HepG2 (cell line): ENCODE data around the gene PDE3A. TPM values are rescaled to one million over a fixed set of nuclear protein-coding genes. Genes with fewer than 3 reads are reported as not detected.

Source experiments
- ATAC-seq: fragments of 200-7000 bp; cut with Tn5 transposase; 3 replicates; pipeline ENCODE4 v1.9.1; 2020; ENCODE audit warnings: mild to moderate bottlenecking, moderate library complexity
- BruUV-seq: library from RNA; stranded (reverse); fragments of 400-500 nt; replicated peaks from 2 replicates; lab custom pipeline; 2021; lab: Mats Ljungman, UMichigan
- CTCF ChIA-PET: fragments of 300-600 bp; formaldehyde crosslinking; extraction: SDS; loops from one replicate; lab custom pipeline; 2021; ENCODE audit warnings: low total read pairs, inconsistent platforms, low intra/inter-chr PET ratio; lab: Yijun Ruan, JAX
- POLR2A ChIA-PET: fragments of 350-600 bp; sonication (Branson Sonifier 250); formaldehyde crosslinking; loops from one replicate; lab custom pipeline; 2020; ENCODE audit warnings: antibody characterized with exemption, inconsistent platforms; lab: Yijun Ruan, JAX
- DNase-seq: peaks from one replicate; pipeline ENCODE4 v3.0.0-alpha.2; 2015; ENCODE audit warnings: low spot score
- FAIRE-seq: peaks from 3 replicates; lab custom pipeline; 2011; peaks lifted over from hg19 to GRCh38; lab: Jason Lieb, UNC
- H2AFZ ChIP-seq: one replicate; pipeline ENCODE4 v1.6.1; 2011; ENCODE audit warnings: low read length, inconsistent platforms
- H3K27ac ChIP-seq: fragments of 300-600 bp; 3 replicates; pipeline ENCODE4 v1.8.0; 2011; ENCODE audit warnings: mixed run types, mild to moderate bottlenecking, mixed read lengths, low read length, inconsistent platforms; ENCODE audit not compliant: insufficient read depth; ENCODE audit errors: extremely low read length
- H3K27me3 ChIP-seq, 2 experiments: fragments of 200-600 bp in 1 of 2; 2 replicates in 1 of 2; 3 replicates in 1 of 2; pipeline versions ENCODE4 v1.6.0 to v1.8.0; 2011; ENCODE audit warnings: low read length in 2 of 2, mild to moderate bottlenecking in 2 of 2, moderate library complexity in 2 of 2, inconsistent platforms in 1 of 2; ENCODE audit not compliant: insufficient read depth in 2 of 2, control insufficient read depth in 1 of 2
- H3K36me3 ChIP-seq, 2 experiments: fragments of 200-600 bp in 1 of 2; replicated peaks in 1 of 2; 2 replicates in 1 of 2; 3 replicates in 1 of 2; pipeline versions ENCODE4 v1.5.1 to v1.8.0; 2011; ENCODE audit warnings: low read length in 2 of 2, inconsistent platforms in 1 of 2; ENCODE audit not compliant: insufficient read depth in 2 of 2, control insufficient read depth in 1 of 2
- H3K4me1 ChIP-seq: 2 replicates; pipeline ENCODE4 v1.5.1; 2012; ENCODE audit warnings: low read length, inconsistent platforms; ENCODE audit not compliant: insufficient read depth
- H3K4me2 ChIP-seq: 2 replicates; pipeline ENCODE4 v1.6.0; 2011; ENCODE audit warnings: low read depth, low read length, inconsistent platforms
- H3K4me3 ChIP-seq, 3 experiments: fragments of 200-600 bp in 1 of 3; sonication (generic), shearing (Covaris generic) in 1 of 3; replicated peaks in 1 of 3; 2 replicates each; pipeline ENCODE4 v1.5.1; 2011 to 2016; ENCODE audit warnings: low read length in 3 of 3, inconsistent platforms in 2 of 3, low read depth in 2 of 3, mild to moderate bottlenecking in 2 of 3, control low read depth in 1 of 3, mixed read lengths in 1 of 3; ENCODE audit not compliant: insufficient read depth in 1 of 3
- H3K79me2 ChIP-seq: one replicate; pipeline ENCODE4 v1.6.1; 2011; ENCODE audit warnings: low read length, inconsistent platforms; ENCODE audit not compliant: insufficient read depth
- H3K9ac ChIP-seq: 2 replicates; pipeline ENCODE4 v1.6.0; 2011; ENCODE audit warnings: mild to moderate bottlenecking, low read depth, low read length, inconsistent platforms; ENCODE audit not compliant: insufficient read depth
- H3K9me3 ChIP-seq: 2 replicates; pipeline ENCODE4 v1.5.1; 2012; ENCODE audit warnings: mild to moderate bottlenecking, low read length
- H4K20me1 ChIP-seq: 2 replicates; pipeline ENCODE4 v1.6.0; 2011; ENCODE audit warnings: inconsistent platforms, mild to moderate bottlenecking, low read length, moderate library complexity; ENCODE audit not compliant: insufficient read depth
- CTCF ChIP-seq: sonication (generic); formaldehyde crosslinking; IDR thresholded peaks from 2 replicates; pipeline ENCODE4 v1.5.0; 2020; ENCODE audit warnings: mild to moderate bottlenecking, missing genetic modification reagents, moderate library complexity
- HCFC1 ChIP-seq: fragments of 150-350 bp; IDR thresholded peaks from 2 replicates; pipeline ENCODE4 v1.6.1; 2014; ENCODE audit warnings: low read depth, low read length
- HIVEP1 ChIP-seq: sonication (generic); formaldehyde crosslinking; IDR thresholded peaks from 2 replicates; pipeline ENCODE4 v1.4.0; 2020; ENCODE audit warnings: mild to moderate bottlenecking, missing genetic modification reagents
- HNRNPLL ChIP-seq: fragments of 200-400 bp; formaldehyde crosslinking; IDR thresholded peaks from 2 replicates; pipeline ENCODE4 v1.6.1; 2017; ENCODE audit warnings: mild to moderate bottlenecking, low read depth, low read length; ENCODE audit not compliant: poor library complexity, severe bottlenecking
- HNRNPUL1 ChIP-seq: fragments of 200-400 bp; formaldehyde crosslinking; IDR thresholded peaks from 2 replicates; pipeline ENCODE4 v1.6.1; 2017; ENCODE audit warnings: low read depth, mild to moderate bottlenecking, low read length, moderate library complexity
- MATR3 ChIP-seq: sonication (generic); formaldehyde crosslinking; IDR thresholded peaks from 2 replicates; pipeline ENCODE4 v1.4.0; 2020; ENCODE audit warnings: missing genetic modification reagents
- MBNL3 ChIP-seq: fragments of 250-450 bp; sonication (Bioruptor Pico); conservative IDR thresholded peaks from 2 replicates; pipeline ENCODE4 v1.8.0; 2022; ENCODE audit warnings: mild to moderate bottlenecking, inconsistent platforms
- MTF2 ChIP-seq: sonication (generic); formaldehyde crosslinking; IDR thresholded peaks from 2 replicates; pipeline ENCODE4 v1.5.0; 2020; ENCODE audit warnings: missing genetic modification reagents, borderline replicate concordance
- NRL ChIP-seq: sonication (generic); formaldehyde crosslinking; IDR thresholded peaks from 2 replicates; pipeline ENCODE4 v1.5.0; 2020; ENCODE audit warnings: missing genetic modification reagents, mild to moderate bottlenecking, moderate library complexity, borderline replicate concordance
- REST ChIP-seq, 2 experiments: IDR thresholded peaks; 2 replicates each; pipeline ENCODE4 v1.6.1; 2011 to 2012; ENCODE audit warnings: low read length in 2 of 2, borderline replicate concordance in 1 of 2, low read depth in 1 of 2, mild to moderate bottlenecking in 1 of 2, moderate library complexity in 1 of 2
- SIN3A ChIP-seq: IDR thresholded peaks from 2 replicates; pipeline ENCODE4 v1.6.1; 2011; ENCODE audit warnings: low read depth, mild to moderate bottlenecking, control low read depth, low read length, borderline replicate concordance
- ZFAT ChIP-seq: sonication (generic); formaldehyde crosslinking; conservative IDR thresholded peaks from 2 replicates; pipeline ENCODE4 v1.8.1; 2023; ENCODE audit warnings: missing genetic modification reagents, inconsistent platforms
- ZNF383 ChIP-seq: sonication (generic); formaldehyde crosslinking; IDR thresholded peaks from 2 replicates; pipeline ENCODE4 v1.4.0; 2020; ENCODE audit warnings: missing genetic modification reagents, mild to moderate bottlenecking, borderline replicate concordance
- ZNF430 ChIP-seq: sonication (generic); formaldehyde crosslinking; IDR thresholded peaks from 2 replicates; pipeline ENCODE4 v1.9.0; 2021; ENCODE audit warnings: mild to moderate bottlenecking, missing genetic modification reagents
- ZNF577 ChIP-seq: sonication (generic); formaldehyde crosslinking; IDR thresholded peaks from 2 replicates; pipeline ENCODE4 v1.4.0; 2020; ENCODE audit warnings: mild to moderate bottlenecking, low read depth, missing genetic modification reagents, borderline replicate concordance
- ZNF883 ChIP-seq: sonication (generic); formaldehyde crosslinking; IDR thresholded peaks from 2 replicates; pipeline ENCODE4 v1.5.1; 2020; ENCODE audit warnings: mild to moderate bottlenecking, missing genetic modification reagents; ENCODE audit errors: not compliant biosample characterization
- WGBS: methylation state at CpG from one replicate; pipeline ENCODE4 v1.1.6; 2017; ENCODE audit warnings: low lambda C conversion rate; 5-methylcytosine and 5-hydroxymethylcytosine counted together
- in situ Hi-C: cut with HindIII; loops from 2 replicates; pipeline ENCODE4 v1.10.0; 2017; ENCODE audit warnings: low pct_unique_long_range_greater_than_20kb; ENCODE audit not compliant: extremely low pct_ligation_motif_present
- intact Hi-C: fragments of 100-400 bp; cut with micrococcal nuclease; formaldehyde crosslinking; loops from one replicate; pipeline ENCODE4 v1.10.0; 2022; ENCODE audit not compliant: unreplicated experiment
- polyA plus RNA-seq, 8 experiments: library from polyadenylated mRNA; depleted of rRNA in 3 of 8; stranded (reverse) in 7 of 8; unstranded in 1 of 8; fragments of >200 nt; fragmentation: Illumina TruSeq in 4 of 8; extraction: Trizol in 4 of 8; gene quantifications; 2 replicates each; pipeline versions ENCODE4 v1.2.1 to v1.2.3, GENCODE V29; 2011 to 2016; ENCODE audit warnings: low read depth in 4 of 8, missing spikeins in 1 of 8, mixed read lengths in 1 of 8; ENCODE audit not compliant: insufficient read depth in 1 of 8
- total RNA-seq, 5 experiments: library from RNA; depleted of rRNA; stranded (reverse); fragments of >200 nt; fragmentation: Illumina TruSeq; extraction: Trizol; gene quantifications; 2 replicates each; pipeline ENCODE4 v1.2.3, GENCODE V29; 2016; ENCODE audit warnings: low read depth in 1 of 5
- TF ChIP-seq, protein P1 (sequence below): sonication (generic); formaldehyde crosslinking; conservative IDR thresholded peaks from 2 replicates; pipeline ENCODE4 v1.8.1; 2023; ENCODE audit warnings: missing genetic modification reagents

Gene PDE3A
- total and polyA plus RNA-seq, 2 of the 13 experiments (the other 11 are each of a cell fraction or from before 2014, with no cell fraction given), result 0.77 to 1.5 TPM

- Histone ChIP-seq H2AFZ (no peak overlapping the region), H3K4me1 (peaks cover 37% of the 10 kb centered on the region), H3K79me2 (no peaks in the 10 kb centered on the region), H3K9ac (no peak overlapping the region), H3K4me3 (no peak overlapping the region), H3K4me2 (no peak overlapping the region), H3K27ac (no peak overlapping the region), H4K20me1 (no peaks in the 10 kb centered on the region), H3K9me3 (no peaks in the 10 kb centered on the region), H3K36me3 (no peaks in the 10 kb centered on the region), H3K27me3 (no peaks in the 10 kb centered on the region)
- in situ Hi-C loops (no loop called here), intact Hi-C loops (no loop called here)
- ATAC-seq, result no peak
- no peak for DNase-seq
- 98% methylated on average over 2 of the region's 2 CpGs for WGBS
- no TSS peak for BruUV-seq
- no peak for FAIRE-seq
- POLR2A ChIA-PET, result no interaction called here
- CTCF ChIA-PET, result no interaction called here
- TF ChIP-seq HCFC1 (no peak), ZFAT (no peak), ZNF430 (CRISPR knock-in tag) (no peak), NRL (CRISPR knock-in tag) (no peak), ZNF577 (no peak), HIVEP1 (CRISPR knock-in tag) (no peak), MBNL3 (CRISPR knock-in tag) (no peak), HNRNPUL1 (no peak), REST (IDR thresholded peaks at IDR 0.05; ENCODE audit: borderline replicate concordance in 1 of 2, low read depth in 1 of 2, low read length in 2 of 2) (no peak), ZNF383 (CRISPR knock-in tag) (no peak), CTCF (CRISPR knock-in tag) (no peak), HNRNPLL (no peak), ZNF883 (no peak), MTF2 (no peak), MATR3 (CRISPR knock-in tag) (no peak), SIN3A (no peak)
- TF ChIP-seq, protein P1, sequence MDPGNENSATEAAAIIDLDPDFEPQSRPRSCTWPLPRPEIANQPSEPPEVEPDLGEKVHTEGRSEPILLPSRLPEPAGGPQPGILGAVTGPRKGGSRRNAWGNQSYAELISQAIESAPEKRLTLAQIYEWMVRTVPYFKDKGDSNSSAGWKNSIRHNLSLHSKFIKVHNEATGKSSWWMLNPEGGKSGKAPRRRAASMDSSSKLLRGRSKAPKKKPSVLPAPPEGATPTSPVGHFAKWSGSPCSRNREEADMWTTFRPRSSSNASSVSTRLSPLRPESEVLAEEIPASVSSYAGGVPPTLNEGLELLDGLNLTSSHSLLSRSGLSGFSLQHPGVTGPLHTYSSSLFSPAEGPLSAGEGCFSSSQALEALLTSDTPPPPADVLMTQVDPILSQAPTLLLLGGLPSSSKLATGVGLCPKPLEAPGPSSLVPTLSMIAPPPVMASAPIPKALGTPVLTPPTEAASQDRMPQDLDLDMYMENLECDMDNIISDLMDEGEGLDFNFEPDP (CRISPR knock-in tag), result no peak
Measured at GRCh38 chr12:20653871-20654270, 285.5 kb downstream of the PDE3A start.
